Activated T-cell treated with anti-CD3 and anti-CD28 coated beads for 1 hour (primary cell): ENCODE results near the gene TBC1D5.

Experiments used
- DNase-seq: peaks from one replicate; pipeline ENCODE4 v3.0.0-alpha.2; 2020; ENCODE audit warnings: low read depth

The TBC1D5 gene

DNA sequence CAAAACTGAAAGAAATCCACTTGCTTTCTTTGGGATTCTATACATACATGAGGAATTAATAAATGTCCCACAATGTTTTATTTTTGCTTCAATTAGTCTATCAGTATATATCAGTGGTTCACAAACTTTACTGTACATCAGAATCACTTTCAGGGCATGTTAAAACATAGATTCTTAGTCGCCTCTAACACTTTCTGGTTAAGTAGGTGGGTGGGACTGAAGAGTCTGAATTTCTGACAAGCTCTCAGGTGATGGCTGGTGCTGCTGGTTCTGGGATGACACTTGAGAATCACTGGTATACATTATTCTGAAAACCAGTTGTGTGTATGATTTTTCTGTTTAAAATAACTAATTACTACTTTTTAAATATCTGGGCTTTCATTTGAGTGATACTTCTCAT lies 393.3 kb downstream of the TBC1D5 start:
- no peak for DNase-seq

DNA sequence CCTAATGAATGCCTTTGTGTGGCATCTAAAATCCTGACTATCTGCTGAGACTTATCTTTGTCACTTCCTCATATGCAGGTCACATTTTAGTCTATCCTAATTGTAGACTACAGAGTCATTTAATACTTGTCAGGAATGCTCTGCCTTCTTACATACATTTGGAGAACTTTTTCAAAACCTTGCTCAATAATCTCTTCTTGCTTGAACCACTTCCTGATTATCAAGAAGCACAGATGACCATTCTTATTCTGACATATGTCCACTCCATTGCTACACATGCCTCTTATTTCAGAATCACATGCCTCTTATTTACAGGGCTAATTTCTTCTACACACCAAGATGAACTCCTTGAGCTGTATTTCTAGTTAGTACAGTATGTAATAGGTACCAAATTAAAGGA lies 400.3 kb downstream of the TBC1D5 start:
- DNase-seq: no peak

DNA sequence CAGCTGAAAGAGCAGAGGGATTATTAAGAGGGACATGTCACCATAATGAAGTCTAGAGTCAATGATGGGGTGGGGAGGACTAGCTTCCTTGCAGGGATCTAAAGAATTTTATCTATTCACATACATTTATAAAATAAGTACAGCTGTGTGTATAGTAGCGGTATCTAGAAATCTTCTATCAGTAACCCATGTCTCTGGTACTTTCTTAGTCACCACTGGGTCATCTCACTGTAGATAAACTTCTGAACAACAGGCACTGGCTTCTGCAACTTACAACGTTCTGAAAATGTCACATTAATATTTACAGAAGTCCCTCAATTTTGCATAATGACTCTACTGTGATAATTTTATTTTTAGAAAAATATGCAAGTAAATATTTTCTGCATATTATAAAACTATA lies 401.7 kb downstream of the TBC1D5 start:
- DNase-seq: no peak

GRCh38 chr3:17340261-17340660 lies 402.2 kb downstream of the TBC1D5 start:
- DNase-seq: no peak

GRCh38 chr3:17339132-17339575 lies 403.3 kb downstream of the TBC1D5 start:
- DNase-seq: no peak

DNA sequence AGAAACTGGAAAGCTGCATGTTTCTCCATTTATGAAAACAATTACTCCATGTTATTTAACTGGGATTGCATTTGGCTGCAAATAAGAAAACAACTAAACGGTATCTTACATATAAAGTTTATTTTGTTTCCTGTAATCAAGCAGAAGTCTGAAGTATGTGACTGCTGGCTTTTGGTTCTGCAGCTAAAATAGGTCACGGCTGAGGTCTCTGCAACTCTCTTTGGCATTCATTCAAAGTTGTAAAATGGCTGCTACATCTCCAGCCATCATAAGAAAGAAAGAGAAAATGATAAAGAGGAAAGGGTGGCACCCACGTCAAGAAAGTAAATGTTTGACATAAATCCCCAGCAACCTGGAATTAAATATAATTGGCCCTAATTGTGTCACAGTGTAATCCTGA lies 406.1 kb downstream of the TBC1D5 start:
- no peak for DNase-seq

GRCh38 chr3:17333893-17334292 lies 408.5 kb downstream of the TBC1D5 start:
- DNase-seq: no peak

- no peak for DNase-seq
Measured at GRCh38 chr3:17333446-17333845, 409.0 kb downstream of the TBC1D5 start.

DNA sequence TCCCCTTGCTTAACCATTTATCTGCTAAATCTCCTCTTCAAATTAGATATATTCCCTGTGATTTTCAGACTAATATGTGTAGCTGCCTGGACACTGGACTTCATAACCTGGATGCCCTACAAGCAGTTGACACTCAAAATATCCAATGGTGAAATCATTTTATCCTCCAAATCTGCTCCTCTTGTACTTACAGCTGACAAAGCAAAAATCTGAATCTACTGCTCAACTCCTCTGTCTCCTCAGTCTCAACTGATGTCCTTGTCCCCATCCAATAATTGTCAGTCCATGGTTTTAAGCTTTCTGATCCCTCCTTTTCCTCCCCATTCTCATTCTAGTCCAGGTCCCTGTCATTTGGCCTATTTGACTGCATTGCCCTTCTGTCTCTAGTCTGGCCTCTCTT lies 411.8 kb downstream of the TBC1D5 start:
- DNase-seq: no peak

- DNase-seq: no peak
Measured at GRCh38 chr3:17329927-17330326, 412.5 kb downstream of the TBC1D5 start.

DNA sequence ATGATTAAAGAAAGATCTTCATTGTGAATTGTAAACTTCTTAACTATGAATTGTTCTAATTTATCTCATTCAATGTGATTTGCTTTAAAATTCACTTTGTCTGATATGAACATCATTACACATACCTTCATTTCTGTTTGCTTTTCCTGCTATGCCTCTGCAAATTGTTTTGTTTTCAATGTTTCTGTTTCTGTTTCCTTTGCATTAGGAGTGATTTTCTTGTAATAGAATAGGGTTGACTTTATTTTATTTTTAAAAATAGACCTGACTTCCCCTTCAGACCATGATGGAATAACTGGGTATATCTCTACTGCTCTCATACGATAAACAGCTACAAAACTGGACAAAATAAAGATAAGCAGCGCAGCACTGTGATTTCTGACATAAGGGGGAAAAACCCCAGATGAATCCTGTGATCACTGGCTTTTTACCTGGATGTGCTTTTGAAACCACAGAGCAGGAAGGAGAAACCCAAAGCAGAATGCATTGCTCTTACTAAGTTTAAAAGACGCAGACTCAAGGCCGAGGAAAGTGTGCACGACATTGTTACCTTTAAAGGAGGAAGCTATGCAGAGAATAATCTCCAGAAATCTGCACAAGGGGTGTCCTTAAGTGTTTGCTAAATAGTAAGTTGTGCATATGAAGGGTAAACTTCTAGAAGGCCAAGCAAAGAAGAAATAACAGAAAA lies 420.2 kb downstream of the TBC1D5 start:
- no peak for DNase-seq

DNA sequence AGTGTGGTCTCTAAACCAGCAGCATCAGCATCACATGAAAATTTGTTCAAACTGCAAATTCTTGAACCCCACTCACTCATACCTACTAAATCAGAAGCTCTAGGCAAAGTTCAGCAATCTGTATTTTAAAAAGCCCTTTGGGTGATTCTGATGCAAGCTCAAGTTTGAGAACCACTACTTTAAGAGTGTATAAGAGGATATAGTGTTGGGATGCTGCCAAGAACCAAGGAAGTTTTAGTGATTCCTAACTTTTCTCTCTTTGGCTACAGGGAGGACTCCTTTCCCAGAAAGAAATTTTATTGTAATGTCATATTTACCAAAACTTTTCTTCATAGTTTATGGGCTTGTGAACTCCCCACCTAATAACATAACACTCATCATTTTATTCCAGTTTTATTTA lies 422.2 kb downstream of the TBC1D5 start:
- DNase-seq: no peak

GRCh38 chr3:17315897-17316296 lies 426.5 kb downstream of the TBC1D5 start:
- DNase-seq: no peak

GRCh38 chr3:17314171-17314570 lies 428.3 kb downstream of the TBC1D5 start:
- no peak for DNase-seq

DNA sequence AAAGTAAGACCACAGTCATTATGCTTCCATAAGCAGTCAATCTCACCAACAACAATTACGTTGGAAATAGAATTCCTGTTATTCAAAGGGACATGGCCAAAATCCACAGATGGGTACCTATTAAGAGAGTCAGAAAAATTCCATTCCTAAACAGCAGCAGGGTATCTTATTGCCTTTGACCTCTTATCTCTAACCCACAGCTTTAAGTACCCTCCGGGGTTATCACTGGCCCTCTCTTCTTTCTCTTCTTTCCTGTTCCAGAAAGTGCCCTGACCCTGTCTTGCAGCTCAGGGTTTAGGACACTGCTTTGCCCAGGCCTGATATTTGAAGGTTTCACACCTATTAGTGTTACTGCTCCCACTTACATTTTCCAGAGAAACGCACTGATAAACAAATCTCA lies 428.7 kb downstream of the TBC1D5 start:
- no peak for DNase-seq

DNA sequence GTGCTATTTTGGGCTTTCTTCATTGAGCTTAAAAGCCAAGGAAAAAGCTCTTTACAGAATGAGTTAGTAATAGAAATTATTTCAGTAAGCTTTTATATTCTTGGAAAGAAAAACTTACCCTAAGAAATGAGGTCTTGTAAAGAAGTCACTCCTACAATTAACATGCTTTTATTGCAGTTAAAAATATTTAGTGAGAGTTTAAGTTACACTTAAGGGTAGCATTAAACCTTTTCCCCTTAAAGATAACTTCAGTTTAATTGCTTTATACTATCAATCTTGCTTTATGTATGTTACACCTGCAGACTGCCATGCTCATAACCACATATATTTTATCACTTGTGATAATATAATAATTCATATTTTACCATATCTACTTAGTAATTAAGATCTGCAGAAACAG lies 431.4 kb downstream of the TBC1D5 start:
- no peak for DNase-seq

GRCh38 chr3:17307887-17308286 lies 434.5 kb downstream of the TBC1D5 start:
- DNase-seq: no peak

DNA sequence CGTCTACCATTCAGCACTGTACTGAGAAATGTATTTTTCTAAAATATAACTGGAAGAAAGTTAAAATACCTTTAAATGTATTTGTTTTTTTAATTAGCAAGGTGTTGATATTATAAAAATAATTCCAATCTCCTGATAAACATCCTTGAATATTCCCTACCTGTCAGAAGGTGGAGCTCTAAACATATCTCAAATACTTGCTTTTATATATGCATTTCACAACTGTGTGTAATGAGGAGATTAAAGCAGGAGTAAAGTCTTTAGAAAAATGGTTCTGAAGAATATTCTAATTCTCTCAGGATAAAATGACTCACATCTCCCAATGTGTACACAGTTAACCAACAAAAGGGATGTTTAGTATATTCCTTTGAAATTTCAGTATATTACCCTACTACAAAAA lies 434.9 kb downstream of the TBC1D5 start:
- no peak for DNase-seq

DNA sequence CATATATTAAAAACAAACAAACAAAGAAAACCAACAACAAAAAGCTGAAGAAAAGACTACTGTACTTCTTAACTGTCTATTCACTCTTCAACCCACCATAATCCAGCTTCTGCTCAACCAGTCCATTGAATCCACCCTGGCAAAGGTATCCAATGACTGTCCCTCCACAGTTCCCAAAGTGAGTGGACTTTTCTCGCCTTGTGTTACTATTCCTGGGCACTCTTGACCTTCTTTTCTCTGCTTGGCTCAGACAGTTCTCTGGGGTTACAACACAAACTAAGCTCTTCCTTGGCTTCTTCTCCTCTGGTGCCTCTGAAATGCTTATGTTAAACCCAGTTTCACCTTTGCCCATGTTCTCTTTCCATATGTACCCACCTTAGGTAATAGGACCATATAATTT lies 437.5 kb downstream of the TBC1D5 start:
- DNase-seq: no peak

GRCh38 chr3:17302774-17303173 lies 439.7 kb downstream of the TBC1D5 start:
- DNase-seq: no peak

DNA sequence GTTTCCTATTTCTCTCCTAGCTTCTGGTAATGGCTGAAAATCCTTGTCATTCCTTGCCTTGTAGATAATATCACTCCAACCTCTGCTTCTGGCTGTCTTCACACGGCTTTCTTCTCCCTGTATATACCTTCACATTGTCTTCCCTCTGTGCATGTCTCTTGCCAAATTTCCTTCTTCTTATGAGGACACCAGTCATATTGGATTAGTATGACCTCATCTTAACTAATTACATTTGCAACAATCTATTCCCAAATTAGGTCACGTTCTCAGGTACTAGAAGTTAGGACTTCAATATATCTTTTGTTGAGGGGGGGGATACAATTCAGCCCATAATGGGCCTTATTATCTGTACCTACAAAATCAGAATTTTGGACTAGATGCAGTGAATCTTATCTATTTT lies 440.3 kb downstream of the TBC1D5 start:
- no peak for DNase-seq

- DNase-seq: no peak
Measured at GRCh38 chr3:17301271-17301670, 441.2 kb downstream of the TBC1D5 start.

DNA sequence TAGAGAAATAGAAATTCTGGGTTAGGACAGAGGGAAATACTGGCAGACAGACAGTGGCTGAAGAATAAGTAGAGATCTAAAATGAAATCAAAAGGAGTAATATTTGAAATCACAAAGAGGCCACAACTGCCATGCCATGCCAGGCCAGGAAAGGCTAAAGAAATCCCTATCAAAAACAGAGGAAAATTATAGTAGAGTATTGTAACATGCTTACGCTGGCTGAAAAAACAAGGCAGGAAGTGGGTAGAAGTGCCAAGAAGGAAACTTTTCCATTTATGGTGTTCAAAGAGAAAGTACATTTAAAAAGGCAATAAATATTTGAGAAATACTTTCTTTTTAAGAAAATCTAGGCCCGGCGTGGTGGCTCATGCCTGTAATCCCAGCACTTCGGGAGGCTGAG lies 442.0 kb downstream of the TBC1D5 start:
- no peak for DNase-seq

- no peak for DNase-seq
Measured at GRCh38 chr3:17298038-17298437, 444.4 kb downstream of the TBC1D5 start.

- DNase-seq: no peak
Measured at GRCh38 chr3:17292556-17292955, 449.9 kb downstream of the TBC1D5 start.
